ENCODE results near the gene NT5C3A. TPM values are rescaled to one million over a fixed set of nuclear protein-coding genes. Genes with fewer than 3 reads are reported as not detected.

NT5C3A gene
- total and polyA plus RNA-seq, 2 of the 13 experiments (the other 11 are each of a cell fraction or from before 2014, with no cell fraction given) = 16.9 to 34.0 TPM

- peak; percentile 48; the same call in 1 of the 2 replicates for TF ChIP-seq RBFOX2 (IDR thresholded peaks at IDR 0.05; ENCODE audit: low read depth, low read length)
- peak; percentile 36; the same call in 1 of the 2 replicates for TF ChIP-seq MXD3 (CRISPR knock-in tag; IDR thresholded peaks at IDR 0.05)
- no peak for TF ChIP-seq ZNF615 (CRISPR knock-in tag; IDR thresholded peaks at IDR 0.05; ENCODE audit: borderline replicate concordance)
- TF ChIP-seq IRF9 (CRISPR knock-in tag; IDR thresholded peaks at IDR 0.05; ENCODE audit: borderline replicate concordance) = no peak
- 0 out of 2 replicates have a peak, but pooled peaks have one; percentile 72 for TF ChIP-seq SIN3A (IDR thresholded peaks at IDR 0.05; ENCODE audit: borderline replicate concordance, low read depth, low read length)
- TF ChIP-seq NCOA2 (CRISPR knock-in tag; IDR thresholded peaks at IDR 0.05) = no peak
- TF ChIP-seq ZMYM4 (CRISPR knock-in tag; IDR thresholded peaks at IDR 0.05) = peak; percentile 66; the same call in 1 of the 2 replicates
- TF ChIP-seq GATAD1 (CRISPR knock-in tag; IDR thresholded peaks at IDR 0.05) = peak; percentile 67
- peak; percentile 50; the same call in 1 of the 2 replicates for TF ChIP-seq SMAD1 (CRISPR knock-in tag; IDR thresholded peaks at IDR 0.05; ENCODE audit: borderline replicate concordance, low read depth)
- 0 out of 2 replicates have a peak, but pooled peaks have one; percentile 27 for TF ChIP-seq KLF9 (CRISPR knock-in tag; IDR thresholded peaks at IDR 0.05; ENCODE audit: low read depth)
- peak; percentile 49; the same call in 1 of the 2 replicates for TF ChIP-seq ZXDC (CRISPR knock-in tag; IDR thresholded peaks at IDR 0.05)
- peak in 1 of 2 experiments; percentile 20; a peak in 1 of 4 replicates for TF ChIP-seq ATF4 (CRISPR knock-in tag; IDR thresholded peaks at IDR 0.05)
- peak; percentile 67 for TF ChIP-seq PHF20 (CRISPR knock-in tag; IDR thresholded peaks at IDR 0.05)
- TF ChIP-seq WIZ (CRISPR knock-in tag; IDR thresholded peaks at IDR 0.05) = no peak
- no peak for TF ChIP-seq GZF1 (CRISPR knock-in tag; IDR thresholded peaks at IDR 0.05)
- TF ChIP-seq ZNF276 (CRISPR knock-in tag; IDR thresholded peaks at IDR 0.05; ENCODE audit: low read depth) = no peak
- TF ChIP-seq ZZZ3 (CRISPR knock-in tag; IDR thresholded peaks at IDR 0.05; ENCODE audit: borderline replicate concordance) = 0 out of 2 replicates have a peak, but pooled peaks have one; percentile 36
- TF ChIP-seq THAP9 (CRISPR knock-in tag; IDR thresholded peaks at IDR 0.05; ENCODE audit: borderline replicate concordance) = 0 out of 2 replicates have a peak, but pooled peaks have one; percentile 60
Observed at GRCh38 chr7:33062782-33063443, 337 bp upstream of the NT5C3A start (continued).

Data from HepG2 (cell line).